Measurements from ENCODE around the gene ATG12.

ATG12 gene

DNA sequence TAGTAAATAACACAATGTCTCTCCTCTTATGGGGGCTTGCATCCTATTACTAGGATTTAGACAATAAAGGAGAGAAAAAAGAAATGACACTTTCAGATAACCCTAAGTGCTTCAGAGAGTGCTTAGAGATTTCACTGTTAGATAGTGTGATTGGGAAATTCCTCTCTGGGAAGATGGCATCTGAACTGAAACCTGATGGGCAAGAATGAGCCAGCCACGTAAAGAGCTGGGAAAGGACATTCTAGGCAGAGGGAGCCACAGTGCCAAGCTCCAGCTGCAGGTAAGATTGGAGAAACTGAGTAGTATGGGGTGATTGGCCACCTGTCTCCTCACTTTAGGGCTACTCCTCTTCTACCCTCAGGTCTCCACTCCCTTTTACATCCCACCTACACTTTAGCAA lies 39.4 kb downstream of the ATG12 start:
- no peak for DNase-seq

- DNase-seq = no peak
These were observed 40.2 kb downstream of the ATG12 start for GRCh38 chr5:115801152-115801551.

GRCh38 chr5:115800108-115800507 lies 41.3 kb downstream of the ATG12 start:
- no peak for DNase-seq

DNA sequence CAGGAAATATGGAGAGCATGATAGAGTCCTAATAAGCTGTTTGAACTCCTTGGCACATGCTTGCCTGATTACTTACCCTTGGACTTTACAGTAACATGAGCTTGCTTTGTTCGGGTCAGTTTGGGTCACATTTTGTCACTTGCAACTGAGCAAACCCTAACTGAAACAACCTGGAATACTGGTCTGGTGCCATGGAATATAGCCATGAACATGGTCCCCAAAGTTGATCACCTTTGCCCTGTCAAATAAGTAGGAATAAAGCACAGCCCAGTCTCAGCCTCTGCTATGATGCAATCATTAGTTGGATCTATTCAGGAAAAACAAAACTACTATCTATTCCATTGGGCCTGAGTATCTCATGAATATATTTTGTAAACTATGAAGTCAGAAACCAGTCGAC lies 43.1 kb downstream of the ATG12 start:
- DNase-seq = no peak

DNA sequence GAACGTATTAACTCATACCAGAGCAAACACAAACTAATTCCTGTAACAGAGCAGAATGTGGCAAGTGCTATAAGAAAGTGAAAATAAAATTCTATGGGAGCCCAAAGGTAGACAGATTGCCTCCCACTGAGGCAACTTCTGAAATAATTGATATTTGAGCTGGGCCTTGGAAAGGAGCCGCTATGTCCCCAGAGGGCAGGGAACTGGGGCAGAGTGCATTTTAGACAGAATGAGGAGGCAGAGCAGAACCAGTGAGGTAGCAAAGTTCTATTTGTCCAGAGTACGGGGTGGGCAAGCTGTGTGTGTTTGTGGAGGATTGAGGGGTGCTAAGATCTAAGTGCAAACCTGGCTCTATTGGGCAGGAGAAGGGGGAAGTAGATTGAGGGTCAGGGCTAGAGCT lies 44.7 kb downstream of the ATG12 start:
- DNase-seq = no peak

GRCh38 chr5:115795700-115796099 lies 45.7 kb downstream of the ATG12 start:
- DNase-seq = no peak

- DNase-seq = no peak
These were observed 52.9 kb downstream of the ATG12 start for GRCh38 chr5:115788440-115788839.

DNA sequence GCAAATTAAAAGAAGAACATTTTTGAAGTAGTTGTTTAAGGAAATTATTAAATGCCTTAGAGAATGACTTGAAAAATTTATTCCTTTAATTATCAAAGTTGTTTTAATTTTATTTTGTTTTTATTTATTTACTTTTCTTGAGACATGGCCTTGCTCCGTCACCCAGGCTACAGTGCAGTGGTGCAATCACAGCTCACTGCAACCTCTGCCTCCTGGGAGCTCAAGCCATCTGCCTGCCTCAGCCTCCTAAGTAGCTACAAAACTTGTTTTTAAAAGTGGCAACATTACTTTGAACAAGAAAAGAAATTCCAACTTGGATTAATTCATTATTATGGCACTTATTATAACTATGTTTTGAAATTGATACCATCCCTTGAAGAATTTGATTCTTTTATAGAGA lies 53.9 kb downstream of the ATG12 start:
- DNase-seq = no peak

DNA sequence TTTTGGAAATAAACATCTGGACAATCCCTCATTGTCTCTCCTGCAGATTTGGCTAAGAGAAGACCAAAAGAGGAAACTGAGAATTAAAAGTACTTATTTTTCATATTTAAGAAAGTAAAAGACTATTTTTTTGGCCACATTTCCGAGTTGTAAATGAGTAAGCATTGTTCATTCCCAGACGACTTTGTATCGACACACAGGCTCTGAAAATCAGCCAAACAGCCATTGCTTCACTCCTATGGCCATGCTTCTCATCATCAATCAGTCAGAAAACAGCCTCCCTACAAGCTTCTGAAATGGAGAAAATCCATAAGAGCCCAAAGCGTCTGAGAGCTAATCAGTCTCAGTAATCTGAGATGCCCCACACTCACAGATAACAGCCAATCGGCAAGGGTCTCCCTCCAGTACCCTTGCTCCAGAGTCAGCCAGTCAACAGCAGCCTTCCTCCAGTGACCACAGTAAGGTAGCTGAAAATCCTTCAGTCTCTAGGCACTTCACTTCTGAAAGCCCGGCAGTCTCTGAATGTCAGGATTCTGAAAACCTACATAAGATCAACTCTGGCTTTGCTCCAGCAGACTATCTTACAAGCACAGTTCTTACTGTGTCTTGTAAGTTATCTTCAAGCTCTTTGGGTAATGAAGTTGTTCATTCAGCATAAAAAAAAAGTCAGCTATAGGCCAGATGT lies 55.8 kb downstream of the ATG12 start:
- DNase-seq = no peak

DNA sequence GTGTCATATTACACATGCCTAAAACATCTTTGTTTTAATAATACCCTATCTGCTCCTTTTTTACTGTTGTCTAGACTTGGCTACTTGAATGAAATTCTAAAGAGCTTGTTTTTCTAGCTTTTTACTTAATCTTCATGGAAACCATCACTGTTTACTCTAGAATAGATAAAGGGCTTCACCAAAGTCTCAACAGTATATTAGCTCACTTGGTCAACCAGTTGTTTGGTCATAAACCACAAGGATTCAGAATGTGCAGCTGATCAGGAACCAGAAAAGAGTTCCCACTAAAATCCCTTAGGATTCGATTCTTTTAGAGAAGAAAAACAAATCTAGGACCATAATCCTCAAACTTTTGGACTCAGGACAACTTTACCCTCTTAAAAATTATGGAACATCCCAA lies 62.9 kb downstream of the ATG12 start:
- no peak for DNase-seq
